Embryonic facial prominence (tissue), 1 donor: Measurements from ENCODE around the gene ETNPPL.
"Not testable (repeated sequence)": the region's sequence is repeated elsewhere in the genome, so short reads cannot be mapped to it uniquely, and the experiment has no call there.

Experiments used
- DNase-seq: peaks from one replicate; pipeline ENCODE4 v3.0.0-alpha.2; 2016; ENCODE audit errors: extremely low spot score

ETNPPL gene

GRCh38 chr4:108758498-108758897 lies 4.4 kb downstream of the ETNPPL start:
- no peak for DNase-seq

- no peak for DNase-seq
Observed at GRCh38 chr4:108754327-108754726, 8.5 kb downstream of the ETNPPL start.

GRCh38 chr4:108751321-108751720 lies 11.5 kb downstream of the ETNPPL start:
- no peak for DNase-seq

GRCh38 chr4:108749119-108749518 lies 13.7 kb downstream of the ETNPPL start:
- DNase-seq = no peak

- no peak for DNase-seq
Observed at GRCh38 chr4:108746511-108746910, 16.3 kb downstream of the ETNPPL start.

- no peak for DNase-seq
Observed at GRCh38 chr4:108744307-108744706, 18.5 kb downstream of the ETNPPL start.

GRCh38 chr4:108742451-108743420 lies 20.1 kb downstream of the ETNPPL start:
- DNase-seq = no peak

- no peak for DNase-seq
Observed at GRCh38 chr4:108738003-108738706, 24.7 kb downstream of the ETNPPL start.

GRCh38 chr4:108731006-108731405 lies 31.8 kb downstream of the ETNPPL start:
- DNase-seq = no peak

- no peak for DNase-seq
Observed at GRCh38 chr4:108730579-108730978, 32.3 kb downstream of the ETNPPL start.

- no peak for DNase-seq
Observed at GRCh38 chr4:108729731-108730130, 33.1 kb downstream of the ETNPPL start.

GRCh38 chr4:108725457-108725856 lies 37.4 kb downstream of the ETNPPL start:
- no peak for DNase-seq

- DNase-seq = no peak
Observed at GRCh38 chr4:108717386-108717785, 45.5 kb downstream of the ETNPPL start.

GRCh38 chr4:108716340-108716739 lies 46.5 kb downstream of the ETNPPL start:
- DNase-seq = no peak

GRCh38 chr4:108714880-108715279 lies 48.0 kb downstream of the ETNPPL start:
- no peak for DNase-seq

- not testable (repeated sequence) for DNase-seq
Observed at GRCh38 chr4:108710578-108710977, 52.3 kb downstream of the ETNPPL start.

GRCh38 chr4:108709722-108710121 lies 53.1 kb downstream of the ETNPPL start:
- no peak for DNase-seq

GRCh38 chr4:108709234-108709633 lies 53.6 kb downstream of the ETNPPL start:
- DNase-seq = no peak

- no peak for DNase-seq
Observed at GRCh38 chr4:108706289-108706688, 56.6 kb downstream of the ETNPPL start.

GRCh38 chr4:108703966-108704365 lies 58.9 kb downstream of the ETNPPL start:
- DNase-seq = no peak

GRCh38 chr4:108703370-108703769 lies 59.5 kb downstream of the ETNPPL start:
- DNase-seq = no peak

GRCh38 chr4:108702960-108703359 lies 59.9 kb downstream of the ETNPPL start:
- DNase-seq = no peak
